ENCODE data around the gene C12orf54. TPM values are rescaled to one million over a fixed set of nuclear protein-coding genes. Genes with fewer than 3 reads are reported as not detected.
"Not testable (repeated sequence)": the region's sequence is repeated elsewhere in the genome, so short reads cannot be mapped to it uniquely, and the experiment has no call there.

Gene C12orf54
- total RNA-seq, 2 experiments from 2014 or later, result not detected

DNA sequence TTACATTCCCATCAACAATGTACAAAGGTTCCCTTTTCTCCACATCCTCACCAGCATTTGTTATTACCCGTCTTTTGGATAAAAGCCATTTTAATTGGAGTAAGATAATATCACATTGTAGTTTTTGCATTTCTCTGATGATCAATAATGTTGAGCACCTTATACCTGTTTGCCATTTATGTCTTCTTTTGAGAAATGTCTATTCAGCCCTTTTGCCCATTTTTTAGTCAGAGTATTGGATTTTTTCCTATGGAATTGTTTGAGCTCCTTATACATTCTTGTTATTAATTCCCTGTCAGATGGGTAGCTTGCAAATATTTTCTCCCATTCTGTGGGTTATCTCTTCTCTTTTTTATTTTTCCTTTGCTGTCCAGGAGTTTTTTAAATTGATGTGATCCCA is 32.4 kb downstream of the C12orf54 start:
- CTCF ChIA-PET (ENCODE audit: unreplicated experiment), result no interaction called here
- Histone ChIP-seq H3K9me3 (ENCODE audit: low read length) (peaks cover 10% of the 10 kb centered on the region; the same call in 1 of the 2 replicates), H3K27ac (ENCODE audit: low read depth, low read length, poor library complexity, severe bottlenecking) (no peak overlapping the region), H2AFZ (ENCODE audit: low read length) (no peak overlapping the region), H3K4me1 (ENCODE audit: insufficient read depth, low read length, poor library complexity, severe bottlenecking) (no peaks in the 10 kb centered on the region), H4K20me1 (ENCODE audit: insufficient read depth, low read length) (no peaks in the 10 kb centered on the region), H3K4me3 (ENCODE audit: low read depth, low read length, poor library complexity, severe bottlenecking) (no peak overlapping the region), H3K36me3 (ENCODE audit: insufficient read depth, low read length) (no peaks in the 10 kb centered on the region), H3K9me2 (ENCODE audit: insufficient read depth, low read length) (no peaks in the 10 kb centered on the region), H3K4me2 (ENCODE audit: low read length) (no peak overlapping the region), H3K79me2 (ENCODE audit: insufficient read depth, low read depth, low read length) (no peaks in the 10 kb centered on the region)
- no TSS peak for BruUV-seq (replicated peaks)
- TF ChIP-seq, protein P1, sequence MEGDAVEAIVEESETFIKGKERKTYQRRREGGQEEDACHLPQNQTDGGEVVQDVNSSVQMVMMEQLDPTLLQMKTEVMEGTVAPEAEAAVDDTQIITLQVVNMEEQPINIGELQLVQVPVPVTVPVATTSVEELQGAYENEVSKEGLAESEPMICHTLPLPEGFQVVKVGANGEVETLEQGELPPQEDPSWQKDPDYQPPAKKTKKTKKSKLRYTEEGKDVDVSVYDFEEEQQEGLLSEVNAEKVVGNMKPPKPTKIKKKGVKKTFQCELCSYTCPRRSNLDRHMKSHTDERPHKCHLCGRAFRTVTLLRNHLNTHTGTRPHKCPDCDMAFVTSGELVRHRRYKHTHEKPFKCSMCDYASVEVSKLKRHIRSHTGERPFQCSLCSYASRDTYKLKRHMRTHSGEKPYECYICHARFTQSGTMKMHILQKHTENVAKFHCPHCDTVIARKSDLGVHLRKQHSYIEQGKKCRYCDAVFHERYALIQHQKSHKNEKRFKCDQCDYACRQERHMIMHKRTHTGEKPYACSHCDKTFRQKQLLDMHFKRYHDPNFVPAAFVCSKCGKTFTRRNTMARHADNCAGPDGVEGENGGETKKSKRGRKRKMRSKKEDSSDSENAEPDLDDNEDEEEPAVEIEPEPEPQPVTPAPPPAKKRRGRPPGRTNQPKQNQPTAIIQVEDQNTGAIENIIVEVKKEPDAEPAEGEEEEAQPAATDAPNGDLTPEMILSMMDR (conservative IDR thresholded peaks at IDR 0.05; ENCODE audit: low read length), result no peak
- TF ChIP-seq EZH2phosphoT487 (IDR thresholded peaks at IDR 0.05; ENCODE audit: borderline replicate concordance, low read depth, low read length), result no peak
- DNase-seq (ENCODE audit: low spot score), result no peak
- POLR2A ChIA-PET, result no interaction called here
- intact Hi-C loops (cut with micrococcal nuclease; ENCODE audit: unreplicated experiment), result no loop called here

DNA sequence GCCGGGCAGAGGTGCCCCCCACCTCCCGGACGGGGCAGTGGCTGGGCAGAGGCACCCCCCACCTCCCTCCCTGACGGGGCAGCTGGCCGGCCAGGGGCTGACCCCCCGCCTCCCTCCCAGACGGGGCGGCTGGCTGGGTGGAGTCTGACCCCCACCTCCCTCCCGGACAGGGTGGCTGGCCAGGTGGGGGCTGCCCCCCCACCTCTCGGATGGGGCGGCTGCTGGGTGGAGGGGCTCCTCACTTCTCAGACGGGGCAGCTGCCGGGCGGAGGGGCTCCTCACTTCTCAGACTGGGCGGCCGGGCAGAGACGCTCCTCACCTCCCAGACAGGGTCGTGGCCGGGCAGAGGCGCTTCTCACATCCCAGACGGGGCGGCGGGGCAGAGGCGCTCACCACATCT is 38.1 kb downstream of the C12orf54 start:
- not testable (repeated sequence) for BruUV-seq (replicated peaks)

DNA sequence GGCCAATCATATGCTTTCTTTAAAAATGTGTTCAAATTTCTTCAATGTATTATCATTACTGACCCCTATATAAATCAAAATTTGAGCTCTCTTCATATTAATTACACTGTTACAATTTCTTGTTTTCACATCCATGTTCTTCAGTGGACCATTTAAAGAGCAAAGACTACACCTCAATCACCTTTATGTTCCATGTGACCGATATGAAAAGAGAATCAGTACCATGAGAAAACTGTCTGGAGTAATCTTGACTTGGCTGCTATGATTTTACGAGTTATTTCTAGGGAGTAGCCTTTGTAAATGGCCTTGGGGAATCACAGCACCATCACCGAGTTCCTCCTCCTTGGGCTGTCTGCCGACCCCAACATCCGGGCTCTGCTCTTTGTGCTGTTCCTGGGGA is 43.0 kb downstream of the C12orf54 start, which contains the start of gene OR8S1:
Gene OR8S1, plus strand, starts transcription at position 301 of the 400 bp plus-strand sequence. Its CDS starts 0 bp downstream, at position 301.
- H3K27ac ChIP-seq (ENCODE audit: low read depth, low read length, poor library complexity, severe bottlenecking), result no peak within 1 kb of the TSS
- no peaks in the 10 kb centered on the region for H3K79me2 ChIP-seq (ENCODE audit: insufficient read depth, low read depth, low read length)
- H3K4me3 ChIP-seq (ENCODE audit: low read depth, low read length, poor library complexity, severe bottlenecking), result no peak within 1 kb of the TSS
- ChIA-PET POLR2A (interaction anchor here (0.7 to 1.5 kb wide), 2 partner anchors 12 to 14 kb away, joined by 3 to 4 read pairs; no protein-coding TSS in a partner anchor), CTCF (ENCODE audit: unreplicated experiment) (no interaction called here)
- BruUV-seq (replicated peaks), result no TSS peak
- no peaks in the 10 kb centered on the region; the same call in 1 of the 2 replicates for H3K9me2 ChIP-seq (ENCODE audit: insufficient read depth, low read length)
- H3K4me2 ChIP-seq (ENCODE audit: low read length), result no peak within 1 kb of the TSS
- H3K4me1 ChIP-seq (ENCODE audit: insufficient read depth, low read length, poor library complexity, severe bottlenecking), result no peaks in the 10 kb centered on the region
- intact Hi-C loops (cut with micrococcal nuclease; ENCODE audit: unreplicated experiment), result no loop called here
- DNase-seq (ENCODE audit: low spot score), result no peak
- H3K9me3 ChIP-seq (ENCODE audit: low read length), result no peaks in the 10 kb centered on the region
- no peak within 1 kb of the TSS for H2AFZ ChIP-seq (ENCODE audit: low read length)
- no peaks in the 10 kb centered on the region for H4K20me1 ChIP-seq (ENCODE audit: insufficient read depth, low read length)
- TF ChIP-seq, protein P1 (conservative IDR thresholded peaks at IDR 0.05; ENCODE audit: low read length), result no peak
- no peak for TF ChIP-seq EZH2phosphoT487 (IDR thresholded peaks at IDR 0.05; ENCODE audit: borderline replicate concordance, low read depth, low read length)
- H3K36me3 ChIP-seq (ENCODE audit: insufficient read depth, low read length), result no peaks in the 10 kb centered on the region

More for the DNA sequence above, 38.1 kb downstream of the C12orf54 start:
- H4K20me1 ChIP-seq (ENCODE audit: insufficient read depth, low read length); H3K4me3 ChIP-seq (ENCODE audit: low read depth, low read length, poor library complexity, severe bottlenecking); POLR2A ChIA-PET; H3K9me2 ChIP-seq (ENCODE audit: insufficient read depth, low read length); intact Hi-C loops (cut with micrococcal nuclease; ENCODE audit: unreplicated experiment); H3K36me3 ChIP-seq (ENCODE audit: insufficient read depth, low read length); CTCF ChIA-PET (ENCODE audit: unreplicated experiment); DNase-seq (ENCODE audit: low spot score); H3K9me3 ChIP-seq (ENCODE audit: low read length); H3K4me2 ChIP-seq (ENCODE audit: low read length); H3K27ac ChIP-seq (ENCODE audit: low read depth, low read length, poor library complexity, severe bottlenecking); H3K4me1 ChIP-seq (ENCODE audit: insufficient read depth, low read length, poor library complexity, severe bottlenecking); H2AFZ ChIP-seq (ENCODE audit: low read length); H3K79me2 ChIP-seq (ENCODE audit: insufficient read depth, low read depth, low read length): not testable (repeated sequence)
